Measurements from ENCODE around the gene PBXIP1. TPM values are rescaled to one million over a fixed set of nuclear protein-coding genes. Genes with fewer than 3 reads are reported as not detected.
A peak's percentile ranks its signal among the peaks of the same experiment; 100 is the strongest.

PBXIP1 gene
- total and polyA plus RNA-seq, 2 of the 13 experiments (the other 11 are each of a cell fraction or from before 2014, with no cell fraction given), result 16.3 to 31.9 TPM

DNA sequence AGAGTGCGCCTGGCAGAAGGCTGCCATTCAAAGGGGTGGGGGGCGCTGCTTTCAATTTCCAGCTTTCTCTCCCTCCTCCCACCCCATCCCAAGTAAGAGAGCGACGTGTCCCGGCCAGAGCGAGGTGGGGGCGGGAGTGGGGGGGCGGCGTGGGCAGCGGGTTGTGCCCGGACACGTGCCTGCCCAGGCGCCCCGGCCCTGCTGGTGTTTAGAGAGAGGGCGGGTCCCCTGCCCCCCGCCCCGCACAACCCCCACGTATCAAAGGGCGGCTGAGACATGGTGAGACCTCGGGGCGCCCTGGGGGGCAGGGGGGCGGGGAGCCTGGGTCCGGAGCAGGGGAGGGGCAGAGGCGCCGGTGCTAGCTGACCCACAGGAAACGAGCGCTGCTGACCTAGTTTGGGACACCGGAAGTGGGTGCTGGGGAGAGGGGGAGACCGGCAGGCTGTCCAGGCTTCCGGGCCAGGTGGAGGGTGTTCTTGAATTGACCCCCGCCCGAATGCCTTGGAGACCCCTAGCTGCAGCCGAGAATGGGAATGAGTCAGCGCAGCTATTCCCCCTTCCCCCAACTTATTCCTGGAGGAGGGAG lies 48.0 kb upstream of the PBXIP1 start (continued):
- TF ChIP-seq, protein P1, sequence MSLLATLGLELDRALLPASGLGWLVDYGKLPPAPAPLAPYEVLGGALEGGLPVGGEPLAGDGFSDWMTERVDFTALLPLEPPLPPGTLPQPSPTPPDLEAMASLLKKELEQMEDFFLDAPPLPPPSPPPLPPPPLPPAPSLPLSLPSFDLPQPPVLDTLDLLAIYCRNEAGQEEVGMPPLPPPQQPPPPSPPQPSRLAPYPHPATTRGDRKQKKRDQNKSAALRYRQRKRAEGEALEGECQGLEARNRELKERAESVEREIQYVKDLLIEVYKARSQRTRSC (CRISPR knock-in tag; IDR thresholded peaks at IDR 0.05; ENCODE audit: low read depth), result no peak
- TF ChIP-seq LCORL (IDR thresholded peaks at IDR 0.05), result no peak
- no peak for TF ChIP-seq LCORL (CRISPR knock-in tag; IDR thresholded peaks at IDR 0.05)
- TF ChIP-seq ZFX (CRISPR knock-in tag; IDR thresholded peaks at IDR 0.05; ENCODE audit: low read depth), result no peak
- no peak for TF ChIP-seq SNRNP70 (IDR thresholded peaks at IDR 0.05; ENCODE audit: low read depth, low read length)
- TF ChIP-seq, protein P2, sequence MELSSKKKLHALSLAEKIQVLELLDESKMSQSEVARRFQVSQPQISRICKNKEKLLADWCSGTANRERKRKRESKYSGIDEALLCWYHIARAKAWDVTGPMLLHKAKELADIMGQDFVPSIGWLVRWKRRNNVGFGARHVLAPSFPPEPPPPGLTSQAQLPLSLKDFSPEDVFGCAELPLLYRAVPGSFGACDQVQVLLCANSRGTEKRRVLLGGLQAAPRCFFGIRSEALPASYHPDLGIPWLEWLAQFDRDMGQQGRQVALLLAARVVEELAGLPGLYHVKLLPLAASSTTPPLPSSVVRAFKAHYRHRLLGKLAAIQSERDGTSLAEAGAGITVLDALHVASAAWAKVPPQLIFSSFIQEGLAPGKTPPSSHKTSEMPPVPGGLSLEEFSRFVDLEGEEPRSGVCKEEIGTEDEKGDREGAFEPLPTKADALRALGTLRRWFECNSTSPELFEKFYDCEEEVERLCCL (CRISPR knock-in tag; IDR thresholded peaks at IDR 0.05; ENCODE audit: borderline replicate concordance), result 0 out of 2 replicates have a peak, but pooled peaks have one; percentile 21
- TF ChIP-seq ZNF746 (CRISPR knock-in tag; IDR thresholded peaks at IDR 0.05), result peak; percentile 84
- no peak for TF ChIP-seq SAFB2 (CRISPR knock-in tag; IDR thresholded peaks at IDR 0.05; ENCODE audit: borderline replicate concordance, low read depth)
- no peak for TF ChIP-seq JUND (CRISPR knock-in tag; IDR thresholded peaks at IDR 0.05)
- no peak for TF ChIP-seq CENPX (CRISPR knock-in tag; IDR thresholded peaks at IDR 0.05)
- TF ChIP-seq TCF7 (IDR thresholded peaks at IDR 0.05; ENCODE audit: low read depth), result peak; percentile 58; the same call in 1 of the 2 replicates
- no peak for TF ChIP-seq NR1H2 (CRISPR knock-in tag; IDR thresholded peaks at IDR 0.05; ENCODE audit: borderline replicate concordance, low read depth)
- no peak for TF ChIP-seq JDP2 (CRISPR knock-in tag; IDR thresholded peaks at IDR 0.05; ENCODE audit: borderline replicate concordance)
- TF ChIP-seq ZNF331 (CRISPR knock-in tag; IDR thresholded peaks at IDR 0.05), result peak; percentile 35; the same call in 1 of the 2 replicates
- 0 out of 2 replicates have a peak, but pooled peaks have one; percentile 30 for TF ChIP-seq ZNF205 (CRISPR knock-in tag; IDR thresholded peaks at IDR 0.05)
- TF ChIP-seq ZNF605 (CRISPR knock-in tag; IDR thresholded peaks at IDR 0.05), result 0 out of 2 replicates have a peak, but pooled peaks have one; percentile 13
- no peak for TF ChIP-seq ZNF230 (CRISPR knock-in tag; IDR thresholded peaks at IDR 0.05)
- TF ChIP-seq, protein P3, sequence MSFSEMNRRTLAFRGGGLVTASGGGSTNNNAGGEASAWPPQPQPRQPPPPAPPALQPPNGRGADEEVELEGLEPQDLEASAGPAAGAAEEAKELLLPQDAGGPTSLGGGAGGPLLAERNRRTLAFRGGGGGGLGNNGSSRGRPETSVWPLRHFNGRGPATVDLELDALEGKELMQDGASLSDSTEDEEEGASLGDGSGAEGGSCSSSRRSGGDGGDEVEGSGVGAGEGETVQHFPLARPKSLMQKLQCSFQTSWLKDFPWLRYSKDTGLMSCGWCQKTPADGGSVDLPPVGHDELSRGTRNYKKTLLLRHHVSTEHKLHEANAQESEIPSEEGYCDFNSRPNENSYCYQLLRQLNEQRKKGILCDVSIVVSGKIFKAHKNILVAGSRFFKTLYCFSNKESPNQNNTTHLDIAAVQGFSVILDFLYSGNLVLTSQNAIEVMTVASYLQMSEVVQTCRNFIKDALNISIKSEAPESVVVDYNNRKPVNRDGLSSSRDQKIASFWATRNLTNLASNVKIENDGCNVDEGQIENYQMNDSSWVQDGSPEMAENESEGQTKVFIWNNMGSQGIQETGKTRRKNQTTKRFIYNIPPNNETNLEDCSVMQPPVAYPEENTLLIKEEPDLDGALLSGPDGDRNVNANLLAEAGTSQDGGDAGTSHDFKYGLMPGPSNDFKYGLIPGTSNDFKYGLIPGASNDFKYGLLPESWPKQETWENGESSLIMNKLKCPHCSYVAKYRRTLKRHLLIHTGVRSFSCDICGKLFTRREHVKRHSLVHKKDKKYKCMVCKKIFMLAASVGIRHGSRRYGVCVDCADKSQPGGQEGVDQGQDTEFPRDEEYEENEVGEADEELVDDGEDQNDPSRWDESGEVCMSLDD (CRISPR knock-in tag; IDR thresholded peaks at IDR 0.05; ENCODE audit: borderline replicate concordance), result peak; percentile 97; the same call in 1 of the 2 replicates
- TF ChIP-seq, protein P4, sequence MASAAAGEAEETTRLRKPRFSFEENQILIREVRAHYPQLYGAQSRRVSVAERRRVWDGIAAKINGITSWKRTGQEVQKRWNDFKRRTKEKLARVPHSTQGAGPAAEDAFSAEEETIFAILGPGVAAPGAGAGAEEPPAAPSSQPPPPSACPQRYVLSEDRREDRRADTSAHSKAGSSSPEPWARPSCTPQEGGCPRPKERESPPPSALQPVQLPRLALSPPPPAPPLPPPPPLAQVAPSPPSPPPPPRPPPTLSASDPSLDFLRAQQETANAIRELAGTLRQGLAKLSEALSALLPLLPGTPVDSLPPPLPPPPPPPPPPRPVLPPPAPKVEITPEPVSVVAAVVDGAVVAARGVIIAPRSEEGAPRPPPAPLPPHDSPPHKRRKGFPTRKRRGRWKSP (CRISPR knock-in tag; IDR thresholded peaks at IDR 0.05), result no peak; the same call in 1 of the 2 replicates
- 0 out of 2 replicates have a peak, but pooled peaks have one; percentile 18 for TF ChIP-seq HNRNPL (IDR thresholded peaks at IDR 0.05; ENCODE audit: low read depth, low read length)
- no peak for TF ChIP-seq ZNF768 (CRISPR knock-in tag; IDR thresholded peaks at IDR 0.05)
- no peak for TF ChIP-seq ZNF777 (CRISPR knock-in tag; IDR thresholded peaks at IDR 0.05)
- TF ChIP-seq ZNF460 (CRISPR knock-in tag; IDR thresholded peaks at IDR 0.05; ENCODE audit: borderline replicate concordance), result no peak
- TF ChIP-seq ZNF672 (CRISPR knock-in tag; IDR thresholded peaks at IDR 0.05), result no peak
- TF ChIP-seq ZNF790 (CRISPR knock-in tag; IDR thresholded peaks at IDR 0.05; ENCODE audit: borderline replicate concordance), result no peak
- no peak for TF ChIP-seq HHEX (CRISPR knock-in tag; IDR thresholded peaks at IDR 0.05)
- TF ChIP-seq SALL2 (CRISPR knock-in tag; IDR thresholded peaks at IDR 0.05), result peak; percentile 58; the same call in 1 of the 2 replicates
